ENCODE results near the gene EFHD1.

Gene EFHD1, protein sequence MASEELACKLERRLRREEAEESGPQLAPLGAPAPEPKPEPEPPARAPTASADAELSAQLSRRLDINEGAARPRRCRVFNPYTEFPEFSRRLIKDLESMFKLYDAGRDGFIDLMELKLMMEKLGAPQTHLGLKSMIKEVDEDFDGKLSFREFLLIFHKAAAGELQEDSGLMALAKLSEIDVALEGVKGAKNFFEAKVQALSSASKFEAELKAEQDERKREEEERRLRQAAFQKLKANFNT

DNA sequence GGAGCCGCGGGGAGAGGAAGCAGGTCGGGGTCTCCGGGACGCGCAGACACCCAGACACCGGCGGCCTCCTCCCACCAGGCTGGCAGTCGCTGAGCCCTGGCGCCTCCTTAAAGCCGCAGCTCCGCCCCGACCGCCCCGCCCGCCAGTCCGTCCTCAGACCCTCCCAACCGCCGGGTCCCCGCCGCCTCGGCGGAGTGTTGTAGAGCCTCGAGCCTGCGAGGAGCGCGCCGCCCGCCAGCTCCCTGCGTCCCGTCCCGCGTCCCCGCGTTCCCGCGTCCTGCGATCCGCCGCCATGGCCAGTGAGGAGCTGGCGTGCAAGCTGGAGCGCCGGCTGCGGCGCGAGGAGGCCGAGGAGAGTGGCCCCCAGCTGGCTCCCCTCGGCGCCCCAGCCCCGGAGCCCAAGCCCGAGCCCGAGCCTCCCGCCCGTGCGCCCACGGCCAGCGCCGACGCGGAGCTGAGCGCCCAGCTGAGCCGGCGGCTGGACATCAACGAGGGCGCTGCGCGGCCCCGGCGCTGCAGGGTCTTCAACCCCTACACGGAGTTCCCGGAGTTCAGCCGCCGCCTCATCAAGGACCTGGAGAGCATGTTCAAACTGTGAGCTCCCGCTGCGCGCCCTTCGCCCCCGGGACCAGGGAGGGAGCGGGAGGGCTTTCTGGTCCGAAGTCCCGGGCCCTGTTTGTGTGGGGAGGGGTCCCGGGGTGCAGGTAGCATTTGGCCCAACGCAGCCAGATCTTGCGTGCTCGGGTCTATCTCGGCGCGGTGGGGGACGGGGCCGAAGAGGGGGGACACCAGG, at the start of gene EFHD1:
EFHD1 (plus strand) TSS at position 192 of the 793 bp plus-strand sequence; CDS start at position 293, 101 bp downstream.
- no peak for DNase-seq

DNA sequence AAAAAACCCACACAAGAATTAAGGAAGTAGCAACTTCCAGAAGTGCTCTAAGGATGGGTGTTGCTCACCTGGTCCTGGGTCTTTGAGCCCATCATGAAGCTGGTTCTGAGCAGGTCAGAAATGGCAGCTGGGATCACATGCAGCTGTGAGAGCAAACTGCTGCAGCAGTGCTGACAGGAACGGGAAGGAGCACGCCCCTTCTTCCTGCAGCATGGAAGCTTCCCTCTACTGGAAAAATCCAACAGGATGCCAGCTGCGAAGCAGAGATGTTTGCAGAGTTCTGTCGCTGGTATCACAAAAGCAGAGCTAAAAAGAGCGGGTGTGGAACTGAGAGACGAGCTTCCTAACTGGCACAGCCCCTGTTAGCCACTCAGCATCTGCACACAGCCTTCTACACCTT, 49.2 kb upstream of the EFHD1 start:
- peak; percentile 67 to 85 for DNase-seq

DNA sequence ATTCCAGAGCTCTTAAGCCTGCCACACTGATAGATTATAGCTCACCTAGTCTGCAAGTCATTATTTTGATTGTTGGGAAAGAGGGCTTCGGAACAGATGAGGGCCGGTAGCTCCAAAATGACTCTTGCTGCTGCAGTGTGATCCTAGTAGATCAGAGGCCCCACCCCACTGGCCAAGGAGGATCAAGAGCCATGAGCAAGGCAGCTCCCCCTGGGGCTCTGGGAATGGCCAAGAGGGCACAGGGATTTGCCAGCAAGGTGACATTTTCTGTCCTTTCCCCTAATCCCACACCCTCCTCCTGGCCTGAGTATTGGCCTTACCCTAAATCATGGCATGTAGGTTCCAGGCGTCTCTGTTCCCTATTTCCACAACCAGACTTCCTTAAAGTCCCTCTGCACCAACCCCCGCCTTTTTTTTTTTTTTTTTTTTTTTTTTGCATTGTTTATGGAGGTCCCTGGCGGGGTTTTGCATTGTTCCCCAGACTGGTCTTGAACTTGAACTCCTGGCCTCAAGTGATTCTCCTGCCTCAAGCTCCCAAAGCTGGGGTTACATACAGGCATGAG, 46.4 kb upstream of the EFHD1 start:
- DNase-seq: no peak

DNA sequence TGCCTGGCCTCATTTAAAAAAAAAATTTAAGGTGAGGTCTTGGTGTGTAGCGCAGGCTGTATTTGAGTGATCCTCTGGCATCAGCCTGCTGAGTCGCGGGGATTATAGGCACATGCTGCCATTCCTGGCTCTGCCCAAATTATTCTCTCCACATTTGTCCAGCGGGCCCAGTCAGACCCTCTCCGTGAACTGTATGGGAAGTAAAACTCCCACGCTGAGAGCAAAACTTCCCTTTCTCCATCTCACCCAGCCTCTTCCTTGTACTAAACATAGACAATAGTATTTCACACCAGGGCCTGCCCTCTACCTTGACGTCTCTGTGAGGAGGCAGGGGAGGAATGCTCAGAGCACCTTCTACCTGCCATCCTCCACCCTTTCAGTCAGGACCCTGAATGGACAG, 45.9 kb upstream of the EFHD1 start:
- no peak for DNase-seq

DNA sequence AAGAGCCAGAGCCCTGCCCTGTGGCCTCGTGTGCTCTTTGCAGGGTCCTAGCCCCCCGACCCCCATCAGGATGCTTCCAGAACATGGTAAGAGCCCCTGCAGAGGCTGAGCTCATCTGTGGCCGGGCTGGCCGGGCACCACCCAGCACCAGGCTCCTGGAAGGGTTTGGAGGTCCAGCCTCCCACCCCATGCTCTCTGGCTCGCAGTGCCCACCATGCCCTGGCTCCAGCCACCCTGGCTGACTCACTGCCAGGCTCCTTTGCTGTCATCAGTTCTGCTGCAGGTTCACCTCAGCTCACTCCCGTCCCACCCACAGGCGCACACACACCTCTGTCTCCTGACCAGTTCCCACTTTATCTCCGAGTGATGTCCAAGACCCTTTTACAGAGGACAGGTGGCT, 45.4 kb upstream of the EFHD1 start:
- DNase-seq: no peak

DNA sequence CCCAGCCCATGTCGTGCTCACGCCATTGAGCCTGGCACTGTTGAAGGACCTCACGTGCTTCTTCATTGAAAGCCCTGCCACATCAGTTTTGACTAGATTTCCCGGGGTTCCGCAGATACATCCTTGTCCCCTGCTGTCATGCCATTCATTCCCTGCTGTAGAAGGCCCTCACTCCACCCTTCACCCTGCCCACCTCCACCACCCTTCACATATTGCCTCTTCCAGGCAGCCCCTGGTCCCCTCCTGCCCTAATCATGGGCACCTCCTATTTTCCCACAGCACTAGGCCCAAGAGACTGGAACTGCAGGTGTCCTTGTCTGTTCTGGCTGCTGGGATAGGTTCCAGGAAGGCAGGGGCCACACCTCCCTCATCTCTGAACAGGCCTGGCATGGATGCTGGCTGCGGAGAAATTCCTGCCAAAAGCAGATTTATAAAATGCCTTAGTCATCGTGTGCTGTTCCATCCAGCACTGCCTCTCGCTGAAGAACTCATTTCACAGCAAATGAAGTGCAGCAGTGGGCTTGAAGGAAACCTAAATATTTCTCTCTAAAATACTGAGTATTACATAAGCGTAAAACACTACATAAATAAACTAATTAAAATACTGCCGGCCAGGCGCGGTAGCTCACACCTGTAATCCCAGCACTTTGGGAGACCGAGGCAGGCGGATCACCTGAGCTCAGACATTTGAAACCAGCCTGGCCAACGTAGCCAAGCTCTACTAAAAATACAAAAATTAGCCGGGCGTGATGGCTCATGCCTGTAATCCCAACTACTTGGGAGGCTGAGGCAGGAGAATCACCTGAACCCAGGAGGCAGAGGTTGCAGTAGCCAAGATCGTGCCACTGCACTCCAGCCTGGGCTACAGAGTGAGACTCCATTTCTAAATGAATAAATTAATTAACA, 44.5 kb upstream of the EFHD1 start:
- DNase-seq: peak; percentile 36 to 67

DNA sequence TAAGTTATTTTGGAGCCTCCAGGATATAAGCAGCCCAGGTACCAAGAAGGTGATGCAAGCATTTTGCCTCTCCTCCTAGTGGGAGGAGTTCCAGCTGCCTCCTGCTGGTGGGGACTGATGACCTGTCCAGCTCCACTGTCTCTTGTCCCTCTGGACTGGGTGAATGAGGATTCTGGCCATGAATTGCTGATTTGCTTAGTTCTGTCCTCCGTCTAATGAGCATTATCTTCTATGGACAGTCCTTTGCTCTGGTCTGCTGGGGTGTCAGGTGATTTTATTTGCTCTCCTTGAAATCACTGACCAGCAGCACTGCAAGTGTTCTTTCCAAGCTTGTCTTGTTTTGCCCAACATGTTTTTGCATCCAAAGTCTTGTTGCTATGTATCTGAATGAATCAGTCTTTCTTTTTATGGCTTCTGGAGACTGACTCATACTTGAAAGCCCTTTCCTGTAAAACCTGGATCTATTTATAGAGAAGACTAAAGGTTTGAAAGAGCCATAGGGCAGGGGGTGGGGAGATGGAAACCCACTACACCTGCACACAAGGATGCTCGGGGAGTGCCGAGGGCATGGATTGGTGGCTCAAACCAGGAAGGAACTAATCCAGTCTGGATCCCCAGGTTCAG, 40.5 kb upstream of the EFHD1 start:
- no peak for DNase-seq

DNA sequence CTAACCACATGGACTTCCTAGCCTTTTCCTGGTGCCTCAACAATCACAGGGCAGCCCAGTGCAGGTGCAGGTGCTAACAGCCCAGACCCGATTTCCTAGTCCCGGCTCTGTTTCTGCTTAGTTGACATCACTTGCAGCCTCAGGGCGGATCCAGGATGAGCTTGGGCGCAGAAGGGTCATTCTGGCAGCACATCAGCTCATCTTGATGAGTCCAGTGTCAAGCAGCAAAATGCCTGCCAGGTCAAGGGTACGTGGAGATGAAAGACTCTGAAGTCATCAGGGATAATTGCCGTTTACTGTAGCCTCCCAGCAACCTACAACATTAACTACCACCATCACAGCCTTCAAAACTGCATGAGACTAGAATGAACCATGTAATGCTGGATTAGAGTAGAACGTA, 39.4 kb upstream of the EFHD1 start:
- DNase-seq: no peak

DNA sequence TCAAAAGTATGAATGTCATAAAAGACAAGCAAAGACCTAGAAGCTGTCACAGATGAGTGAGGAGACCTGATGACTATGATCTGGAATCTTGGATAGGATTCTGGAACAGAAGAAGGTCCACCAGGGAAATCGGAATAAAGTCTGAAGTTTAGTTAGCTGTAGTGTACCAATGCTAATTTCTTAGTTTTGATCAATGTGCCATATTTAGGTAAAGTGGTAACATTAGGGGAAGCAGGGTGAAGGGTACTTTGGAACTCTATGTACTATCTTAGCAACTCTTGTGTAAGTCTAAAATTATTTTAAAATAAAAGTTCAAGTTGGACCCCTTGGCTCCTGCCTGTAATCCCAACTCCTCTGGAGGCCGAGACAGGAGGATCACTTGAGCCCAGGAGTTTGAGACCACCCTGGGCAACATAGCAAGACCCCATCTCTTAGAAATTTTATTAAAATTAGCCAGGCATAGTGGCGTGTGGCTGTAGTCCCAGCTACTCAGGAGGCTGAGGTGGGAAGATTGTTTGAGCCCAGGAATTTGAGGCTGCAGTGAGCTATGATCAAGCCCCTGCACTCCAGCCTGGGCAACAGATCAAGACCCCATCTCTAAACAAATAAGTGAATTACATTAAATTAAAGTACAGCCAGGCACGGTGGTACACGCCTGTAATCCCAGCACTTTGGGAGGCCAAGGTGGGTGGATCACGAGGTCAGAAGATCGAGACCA, 35.9 kb upstream of the EFHD1 start:
- DNase-seq: no peak

DNA sequence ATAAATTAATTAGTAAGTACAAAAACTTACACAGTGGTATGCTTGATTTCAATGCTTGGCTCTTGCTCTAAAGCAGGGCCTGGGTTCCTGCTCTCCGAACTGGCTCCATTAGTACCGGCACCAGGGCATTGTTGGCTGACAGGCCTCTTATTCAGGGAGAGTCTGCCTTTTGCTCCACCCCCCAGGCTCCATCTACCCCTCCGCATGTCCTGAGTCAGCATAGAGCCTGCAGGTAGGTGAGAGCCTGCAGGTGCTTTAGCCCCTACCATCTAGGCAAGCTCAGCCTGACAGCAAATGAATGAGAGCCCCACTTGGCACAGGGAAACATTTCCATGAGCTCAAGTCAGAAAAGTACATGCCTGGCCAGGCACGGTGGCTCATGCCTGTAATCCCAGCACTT, 35.1 kb upstream of the EFHD1 start:
- no peak for DNase-seq

DNA sequence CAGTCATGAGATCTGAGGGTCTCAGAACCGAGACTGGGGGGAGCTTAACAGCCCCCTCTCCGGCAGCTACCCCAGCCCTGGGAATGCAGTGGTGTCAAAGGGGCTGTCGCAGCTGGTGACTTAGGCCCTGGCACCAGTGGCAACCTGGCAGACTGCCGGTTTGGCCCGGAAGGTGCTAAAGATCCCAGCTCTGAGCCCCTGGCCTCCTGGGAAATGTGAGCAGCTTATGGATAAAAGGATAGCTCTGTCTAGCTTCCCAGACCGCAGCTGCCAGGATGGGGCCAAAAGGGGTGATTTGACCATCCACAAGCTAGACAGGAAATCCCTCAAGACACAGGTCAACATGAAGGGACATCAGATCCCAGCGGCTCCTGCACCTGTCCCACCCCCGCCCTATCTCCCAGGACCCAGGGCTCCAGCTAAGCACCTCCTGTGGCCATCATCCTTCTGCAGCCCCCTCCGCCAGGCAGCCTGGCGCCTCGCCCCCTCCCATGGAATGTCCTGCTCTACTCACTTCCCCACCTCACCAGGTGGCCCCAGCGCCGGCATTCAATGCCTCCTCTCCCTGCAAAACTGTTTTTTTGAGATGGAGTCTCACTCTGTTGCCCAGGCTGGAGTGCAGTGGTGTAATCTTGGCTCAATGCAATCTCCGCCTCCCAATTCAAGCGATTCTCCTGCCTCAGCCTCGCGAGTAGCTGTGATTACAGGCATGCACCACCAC, 33.2 kb upstream of the EFHD1 start:
- DNase-seq: no peak

DNA sequence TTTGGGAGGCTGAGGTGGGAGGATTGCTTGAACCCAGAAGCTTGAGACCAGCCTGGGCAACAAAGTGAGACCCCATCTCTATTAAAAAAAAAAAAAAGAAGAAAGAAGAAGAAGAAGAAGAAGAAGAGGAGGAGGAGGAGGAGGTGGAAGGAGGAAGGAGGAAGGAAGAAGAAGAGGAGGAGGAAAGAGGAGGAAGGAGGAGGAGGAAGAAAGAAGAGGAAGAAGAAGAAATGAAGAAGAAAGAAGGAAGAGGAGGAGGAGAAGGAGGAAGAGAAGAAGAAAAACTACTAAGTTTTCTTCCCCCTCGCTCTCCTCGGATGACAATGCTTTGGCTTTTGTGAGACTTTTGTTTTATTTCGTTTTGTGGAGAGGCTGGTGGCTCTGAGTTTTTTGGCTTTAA, 30.1 kb upstream of the EFHD1 start:
- no peak for DNase-seq

DNA sequence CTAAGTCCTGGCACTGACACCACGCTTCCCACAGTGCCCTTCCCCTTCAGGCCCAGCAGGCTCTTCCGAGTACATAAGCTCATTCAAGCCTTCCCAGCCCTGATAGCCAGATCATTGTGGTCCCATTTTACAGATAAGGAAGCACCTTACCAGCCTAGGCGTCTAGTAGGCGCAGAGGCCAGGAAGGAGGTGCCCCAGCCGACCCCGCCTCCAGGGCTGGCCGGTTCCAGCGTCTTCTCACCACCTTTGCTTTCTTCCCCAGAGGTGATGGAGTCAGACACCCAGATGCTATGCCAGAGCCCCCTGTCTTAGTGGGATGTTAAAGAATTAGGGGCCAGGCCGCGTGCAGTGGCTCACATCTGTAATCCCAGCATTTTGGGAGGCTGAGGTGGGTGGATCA, 28.9 kb upstream of the EFHD1 start:
- no peak for DNase-seq

DNA sequence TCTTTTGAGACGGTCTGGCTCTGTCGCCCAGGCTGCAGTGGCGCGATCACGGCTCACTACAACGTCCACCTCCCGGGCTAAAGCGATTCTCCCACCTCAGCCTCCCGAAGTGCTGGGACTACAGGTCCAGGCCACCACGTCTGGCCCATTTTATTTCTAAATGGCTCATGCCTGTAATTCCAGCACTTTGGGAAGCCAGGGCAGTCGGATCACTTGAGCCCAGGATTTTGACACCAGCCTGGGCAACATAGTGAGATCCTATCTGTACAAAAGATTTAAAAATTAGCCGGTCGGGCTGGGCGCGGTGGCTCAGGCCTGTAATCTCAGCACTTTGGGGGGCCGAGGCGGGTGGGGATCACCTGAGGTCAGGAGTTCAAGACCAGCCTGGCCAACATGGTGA, 26.4 kb upstream of the EFHD1 start:
- no peak for DNase-seq

DNA sequence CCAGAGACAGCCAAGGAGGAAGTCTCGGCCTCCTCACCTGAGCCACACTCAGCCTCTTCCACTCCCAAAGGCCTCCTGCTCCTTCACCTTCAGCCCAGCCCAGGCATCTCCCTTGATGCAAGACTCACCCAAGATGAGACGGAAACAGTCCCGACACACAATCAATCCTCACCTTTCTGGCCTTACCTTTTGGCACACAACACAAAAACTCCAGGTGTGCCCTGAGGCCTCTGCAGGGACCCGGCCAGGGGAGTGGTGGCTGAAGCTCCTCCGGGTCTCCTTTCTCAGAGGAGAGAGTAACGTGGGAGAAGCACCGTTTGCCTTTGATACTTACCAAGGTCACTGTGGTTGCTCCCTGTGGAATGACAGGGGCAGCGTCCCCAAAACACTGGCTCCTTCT, 23.8 kb upstream of the EFHD1 start:
- no peak for DNase-seq

DNA sequence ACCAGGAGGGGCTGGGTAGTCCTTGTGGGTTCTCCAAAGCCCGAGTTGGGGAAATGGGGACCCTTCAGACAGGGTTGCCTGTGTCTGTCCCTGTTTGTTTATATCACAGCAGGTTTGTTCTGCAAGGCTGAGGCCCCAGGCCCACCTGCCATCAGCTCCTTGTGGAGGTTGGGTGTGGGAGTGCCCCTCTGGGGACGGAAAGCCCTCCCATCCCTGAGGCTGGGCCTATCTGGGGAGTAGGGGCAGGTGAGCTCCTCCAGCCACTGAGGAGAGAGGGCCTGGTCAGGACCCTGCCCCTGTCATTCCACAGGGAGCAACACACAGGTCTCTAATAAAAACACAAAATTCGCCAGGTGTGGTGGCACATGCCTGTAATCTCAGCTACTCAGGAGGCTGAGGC, 23.3 kb upstream of the EFHD1 start:
- DNase-seq: no peak

DNA sequence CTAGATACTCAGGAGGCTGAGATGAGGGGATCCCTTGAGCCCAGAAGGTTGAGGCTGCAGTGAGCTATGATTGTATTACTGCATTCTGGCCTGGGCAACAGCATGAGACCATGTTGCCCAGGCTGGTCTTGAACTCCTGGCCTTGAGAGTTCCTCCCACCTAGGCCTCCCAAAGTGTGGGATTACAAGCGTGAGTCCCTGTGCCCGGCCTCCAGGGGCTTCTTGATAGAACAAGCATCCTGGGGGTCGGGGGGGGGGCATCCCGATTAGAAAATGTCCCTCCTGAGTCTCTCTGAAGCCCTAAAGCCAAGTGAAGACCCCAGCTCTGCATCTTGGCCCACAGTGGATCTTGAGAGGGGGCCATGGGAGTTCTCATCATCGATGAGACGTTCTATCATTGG, 22.3 kb upstream of the EFHD1 start:
- no peak for DNase-seq

DNA sequence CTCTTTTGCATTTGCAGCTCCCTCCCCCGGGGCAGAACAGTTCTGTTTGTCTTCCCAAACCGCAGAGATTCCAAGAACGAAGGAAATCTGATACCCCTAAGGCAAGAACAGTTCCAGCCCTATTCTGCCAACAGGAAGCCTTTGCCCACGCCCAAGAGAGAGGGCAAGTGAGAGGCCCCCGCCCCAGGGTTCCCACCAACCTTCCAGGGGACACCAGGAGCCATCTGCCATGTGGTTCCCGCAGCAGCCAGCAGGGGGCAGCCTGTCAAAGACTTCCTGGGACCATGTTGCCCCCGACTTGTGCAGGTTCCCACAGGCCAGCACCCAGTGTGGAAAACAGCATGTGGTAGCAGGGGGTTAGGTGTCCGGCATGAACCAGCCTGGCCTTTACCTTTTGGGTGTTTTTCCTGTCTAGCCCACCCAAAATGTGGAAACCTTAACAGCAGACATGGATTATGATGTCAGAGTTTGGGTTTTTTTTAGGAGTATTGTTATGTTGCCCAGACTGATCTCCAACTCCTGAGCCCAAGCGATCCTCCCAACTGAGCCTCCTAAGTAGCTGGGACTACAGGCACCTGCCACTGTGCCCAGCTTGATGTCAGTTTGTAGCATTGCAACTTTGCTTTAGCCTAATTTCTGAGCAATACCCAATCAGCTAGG, 21.7 kb upstream of the EFHD1 start:
- DNase-seq: peak; percentile 21 to 37

DNA sequence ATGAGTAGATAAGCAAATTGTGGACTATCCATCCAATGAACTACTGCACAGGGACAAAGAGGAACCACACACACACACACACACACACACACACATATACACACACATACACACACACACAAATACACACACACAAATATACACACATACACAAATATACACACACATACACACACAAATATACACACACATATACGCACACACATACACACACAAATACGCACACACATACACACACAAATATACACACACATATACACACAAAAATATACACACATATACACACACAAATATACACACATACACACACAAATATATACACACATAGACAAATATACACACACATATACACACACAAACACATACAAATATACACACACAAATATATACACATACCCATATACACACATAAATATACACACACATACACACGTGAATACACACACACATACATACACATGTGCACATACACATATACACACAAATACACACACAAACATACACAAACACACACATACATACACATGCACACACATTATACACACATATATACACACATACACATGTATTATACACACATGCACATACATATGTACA, 19.8 kb upstream of the EFHD1 start:
- no peak for DNase-seq

DNA sequence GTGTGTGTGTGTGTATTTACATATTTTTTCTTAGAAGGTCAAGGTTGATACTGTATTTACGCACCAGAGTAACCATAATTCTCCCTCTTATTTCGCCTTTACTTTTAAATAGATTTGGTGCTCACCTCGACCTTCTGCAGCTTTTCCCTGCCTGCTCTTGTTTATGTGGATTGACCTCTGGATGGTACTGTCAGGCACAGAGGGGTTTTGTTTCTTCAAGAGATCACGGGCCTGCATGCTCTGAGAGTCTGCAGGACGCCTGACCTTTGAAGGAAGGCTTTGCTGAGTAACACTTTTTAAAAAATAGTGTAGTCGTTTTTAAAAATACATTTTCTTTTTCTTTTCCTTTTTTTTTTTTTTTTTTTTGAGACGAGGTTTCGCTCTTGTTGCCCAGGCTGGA, 18.1 kb upstream of the EFHD1 start:
- DNase-seq: no peak

Measured in SHP77 (cell line).